Activated CD4-positive, alpha-beta T cell treated with anti-CD3 and anti-CD28 coated beads, Interleukin-2, amount 50 U/mL, for 48 hours (primary cell): Measurements from ENCODE around the gene UROD.
"Not testable (repeated sequence)": the region's sequence is repeated elsewhere in the genome, so short reads cannot be mapped to it uniquely, and the experiment has no call there.

Experiments
- DNase-seq, 2 experiments: peaks; one replicate each; pipeline ENCODE4 v3.0.0-alpha.2; 2020

UROD gene

GRCh38 chr1:45043094-45043493 is 31.0 kb downstream of the UROD start:
- no peak for DNase-seq

GRCh38 chr1:45044916-45045315 is 32.9 kb downstream of the UROD start:
- no peak for DNase-seq

GRCh38 chr1:45047032-45047431 is 35.0 kb downstream of the UROD start:
- no peak for DNase-seq

GRCh38 chr1:45051005-45051772 is 39.1 kb downstream of the UROD start:
- no peak for DNase-seq

GRCh38 chr1:45057542-45057941 is 45.5 kb downstream of the UROD start:
- DNase-seq, result no peak

GRCh38 chr1:45059829-45060228 is 47.8 kb downstream of the UROD start:
- no peak for DNase-seq

- DNase-seq, result not testable (repeated sequence)
Observed at GRCh38 chr1:45062463-45062862, 50.4 kb downstream of the UROD start.

- DNase-seq, result no peak
Observed at GRCh38 chr1:45065083-45065482, 53.0 kb downstream of the UROD start.
